Mesothelial cell of epicardium (in vitro differentiated cells): ENCODE measurements around the gene TSHB. TPM values are rescaled to one million over a fixed set of nuclear protein-coding genes. Genes with fewer than 3 reads are reported as not detected.

Experiments used
- DNase-seq, 2 experiments: peaks; one replicate each; pipeline ENCODE4 v3.0.0; 2021; ENCODE audit warnings: low spot score in 2 of 2; ENCODE audit not compliant: unreplicated experiment in 2 of 2
- H3K27ac Mint-ChIP-seq: 2 replicates; pipeline ENCODE4 v1.8.0; 2021; ENCODE audit warnings: mixed read lengths
- H3K27me3 Mint-ChIP-seq: 2 replicates; pipeline ENCODE4 v1.8.0; 2021; ENCODE audit warnings: low read depth, mixed read lengths
- H3K36me3 Mint-ChIP-seq: 2 replicates; pipeline ENCODE4 v1.8.0; 2021; ENCODE audit warnings: mixed read lengths
- H3K4me1 Mint-ChIP-seq: 2 replicates; pipeline ENCODE4 v1.8.0; 2021; ENCODE audit warnings: mixed read lengths
- H3K4me3 Mint-ChIP-seq: 2 replicates; pipeline ENCODE4 v1.8.0; 2021; ENCODE audit warnings: mild to moderate bottlenecking, moderate library complexity, mixed read lengths
- H3K9me3 Mint-ChIP-seq: 2 replicates; pipeline ENCODE4 v1.8.0; 2021; ENCODE audit warnings: mixed read lengths
- CTCF ChIP-seq: fragments of 200-600 bp; sonication (generic); IDR thresholded peaks from one replicate; pipeline ENCODE4 v1.5.0; 2021; ENCODE audit warnings: antibody characterized with exemption; ENCODE audit not compliant: unreplicated experiment
- total RNA-seq: library from RNA; stranded (reverse); gene quantifications from 3 replicates; pipeline ENCODE4 v1.2.1, GENCODE V29; 2021

TSHB gene
- total RNA-seq, 1 donor from 2014 or later = not detected

GRCh38 chr1:115077984-115078330, 48.3 kb downstream of the TSHB start:
- no peaks in the 10 kb centered on the region for H3K36me3 Mint-ChIP-seq
- TF ChIP-seq CTCF = no peak
- no peaks in the 10 kb centered on the region for H3K9me3 Mint-ChIP-seq
- no peak overlapping the region for H3K4me3 Mint-ChIP-seq
- no peak overlapping the region for H3K27ac Mint-ChIP-seq
- H3K4me1 Mint-ChIP-seq = peaks cover 41% of the 10 kb centered on the region
- peaks cover 18% of the 10 kb centered on the region for H3K27me3 Mint-ChIP-seq
- DNase-seq = no peak

GRCh38 chr1:115078708-115079107, 49.1 kb downstream of the TSHB start:
- TF ChIP-seq CTCF = no peak
- Mint-ChIP-seq H3K27me3 (peaks cover 18% of the 10 kb centered on the region), H3K36me3 (no peaks in the 10 kb centered on the region), H3K27ac (no peak overlapping the region), H3K4me1 (peaks cover 40% of the 10 kb centered on the region), H3K4me3 (no peak overlapping the region), H3K9me3 (no peaks in the 10 kb centered on the region)
- no peak for DNase-seq

GRCh38 chr1:115082949-115083348, 53.3 kb downstream of the TSHB start:
- H3K4me3 Mint-ChIP-seq = no peak overlapping the region
- H3K27ac Mint-ChIP-seq = no peak overlapping the region
- DNase-seq = no peak
- no peak for TF ChIP-seq CTCF
- H3K27me3 Mint-ChIP-seq = peaks cover 8% of the 10 kb centered on the region
- H3K9me3 Mint-ChIP-seq = no peaks in the 10 kb centered on the region
- peaks cover 24% of the 10 kb centered on the region for H3K4me1 Mint-ChIP-seq
- H3K36me3 Mint-ChIP-seq = no peaks in the 10 kb centered on the region

Other genes starting within 250 kb of the TSHB start
- gene SIKE1, start 249.1 kb upstream of the TSHB start, total RNA-seq = 61.0 to 64.2 TPM (median 62.8 TPM) in 3 replicates
- not detected in 3 replicates for gene SYCP1, start 175.0 kb upstream of the TSHB start, total RNA-seq
- 12.1 to 14.2 TPM (median 12.2 TPM) in 3 replicates for gene TSPAN2, start 59.7 kb downstream of the TSHB start, total RNA-seq